ENCODE measurements around the gene HOXD9. TPM values are rescaled to one million over a fixed set of nuclear protein-coding genes. Genes with fewer than 3 reads are reported as not detected.
A peak's percentile ranks its signal among the peaks of the same experiment; 100 is the strongest.

HOXD9 gene
- total RNA-seq, 1 donor from 2014 or later: not detected

- FAIRE-seq (no peak), DNase-seq (ENCODE audit: low read depth) (no peak)
- no peak overlapping the region for H3K4me3 ChIP-seq (ENCODE audit: low read depth, low read length)
- no peak for TF ChIP-seq CTCF (IDR thresholded peaks at IDR 0.05; ENCODE audit: insufficient read depth, low read length, severe bottlenecking)
- no peaks in the 10 kb centered on the region for H3K36me3 ChIP-seq (ENCODE audit: control insufficient read depth, insufficient read depth, low read length)
- peaks cover 56% of the 10 kb centered on the region for H3K27me3 ChIP-seq (ENCODE audit: control insufficient read depth, insufficient read depth, low read length)
These were observed 16.0 kb downstream of the HOXD9 start for GRCh38 chr2:176138526-176138922.

- peaks cover 52% of the 10 kb centered on the region for H3K27me3 ChIP-seq (ENCODE audit: control insufficient read depth, insufficient read depth, low read length)
These were observed 16.6 kb downstream of the HOXD9 start for GRCh38 chr2:176138923-176139660.

GRCh38 chr2:176139661-176140512, 17.4 kb downstream of the HOXD9 start:
- peaks cover 50% of the 10 kb centered on the region for H3K27me3 ChIP-seq (ENCODE audit: control insufficient read depth, insufficient read depth, low read length)
- H3K36me3 ChIP-seq (ENCODE audit: control insufficient read depth, insufficient read depth, low read length): no peaks in the 10 kb centered on the region

More at GRCh38 chr2:176138923-176139660, 16.6 kb downstream of the HOXD9 start:
- Histone ChIP-seq H3K4me3 (ENCODE audit: low read depth, low read length) (no peak overlapping the region), H3K36me3 (ENCODE audit: control insufficient read depth, insufficient read depth, low read length) (no peaks in the 10 kb centered on the region)
- DNase-seq (ENCODE audit: low read depth) (no peak), FAIRE-seq (no peak)
- no peak for TF ChIP-seq CTCF (IDR thresholded peaks at IDR 0.05; ENCODE audit: insufficient read depth, low read length, severe bottlenecking)

GRCh38 chr2:176140513-176141317, 18.2 kb downstream of the HOXD9 start:
- peak overlapping the region; percentile 46 for H3K4me3 ChIP-seq (ENCODE audit: low read depth, low read length)
- no peak for FAIRE-seq

More at GRCh38 chr2:176139661-176140512, 17.4 kb downstream of the HOXD9 start:
- FAIRE-seq: no peak
- no peak for TF ChIP-seq CTCF (IDR thresholded peaks at IDR 0.05; ENCODE audit: insufficient read depth, low read length, severe bottlenecking)
- H3K4me3 ChIP-seq (ENCODE audit: low read depth, low read length): no peak overlapping the region
- no peak for DNase-seq (ENCODE audit: low read depth)

More at GRCh38 chr2:176140513-176141317, 18.2 kb downstream of the HOXD9 start:
- Histone ChIP-seq H3K36me3 (ENCODE audit: control insufficient read depth, insufficient read depth, low read length) (no peaks in the 10 kb centered on the region), H3K27me3 (ENCODE audit: control insufficient read depth, insufficient read depth, low read length) (peaks cover 53% of the 10 kb centered on the region)
- DNase-seq (ENCODE audit: low read depth): peak; percentile 25
- TF ChIP-seq CTCF (IDR thresholded peaks at IDR 0.05; ENCODE audit: insufficient read depth, low read length, severe bottlenecking): peak; percentile 91
